NCI-H82 treated with DMSO at 0.1 percent for 48 hours (cell line): ENCODE results near the gene ZNF526.
A peak's percentile ranks its signal among the peaks of the same experiment; 100 is the strongest.

Experiments
- DNase-seq: peaks from one replicate; lab custom pipeline; 2025; ENCODE audit not compliant: unreplicated experiment; lab: John Stamatoyannopoulos, UW

The ZNF526 gene

DNA sequence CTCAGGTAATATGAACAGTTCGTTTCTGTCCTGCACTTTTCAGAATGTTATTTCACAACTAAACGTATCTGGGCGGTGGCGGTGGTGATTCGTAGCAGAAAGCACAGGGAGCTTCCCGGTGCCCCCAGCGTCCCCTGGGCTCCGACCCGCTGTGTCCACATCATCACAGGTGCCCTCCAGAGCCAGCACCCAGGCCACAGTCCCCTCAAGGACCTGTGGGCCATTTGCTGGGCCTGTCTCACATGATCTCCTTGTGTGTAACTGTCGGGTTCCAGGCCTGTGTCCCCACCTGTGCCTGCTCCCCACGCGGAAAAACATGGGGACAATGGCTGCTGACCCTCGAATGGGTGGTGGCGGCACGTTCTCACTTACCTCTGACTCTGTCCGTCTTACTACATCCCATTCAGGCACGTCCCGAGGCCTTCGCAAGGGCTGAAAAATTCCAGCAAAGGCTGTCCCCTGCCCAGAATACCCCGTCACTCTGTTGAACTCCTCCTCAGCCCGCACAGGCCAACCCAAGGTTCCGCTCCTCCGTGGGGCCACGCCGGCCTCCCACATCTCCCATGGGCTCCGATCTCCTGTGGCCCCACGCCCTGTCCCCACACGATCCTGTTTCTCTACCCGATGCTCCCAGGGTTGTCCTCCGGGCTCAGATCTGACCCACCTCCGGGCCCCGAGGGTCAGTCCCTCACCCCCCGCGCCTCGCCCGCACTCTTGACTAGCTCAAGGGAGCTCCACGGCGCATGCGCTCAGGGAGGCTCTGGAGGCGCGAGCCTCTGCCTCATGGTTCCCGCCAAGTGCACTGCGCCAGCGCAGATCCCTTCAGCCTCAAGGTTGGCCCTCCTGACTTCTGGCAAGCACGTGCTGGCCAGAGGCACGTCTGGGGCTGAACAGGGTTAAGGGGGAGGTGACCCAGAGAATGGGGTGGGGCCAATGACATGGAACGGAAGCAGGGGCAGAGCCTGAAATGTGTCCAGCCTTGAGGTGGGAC lies 23.8 kb upstream of the ZNF526 start:
- no peak for DNase-seq

DNA sequence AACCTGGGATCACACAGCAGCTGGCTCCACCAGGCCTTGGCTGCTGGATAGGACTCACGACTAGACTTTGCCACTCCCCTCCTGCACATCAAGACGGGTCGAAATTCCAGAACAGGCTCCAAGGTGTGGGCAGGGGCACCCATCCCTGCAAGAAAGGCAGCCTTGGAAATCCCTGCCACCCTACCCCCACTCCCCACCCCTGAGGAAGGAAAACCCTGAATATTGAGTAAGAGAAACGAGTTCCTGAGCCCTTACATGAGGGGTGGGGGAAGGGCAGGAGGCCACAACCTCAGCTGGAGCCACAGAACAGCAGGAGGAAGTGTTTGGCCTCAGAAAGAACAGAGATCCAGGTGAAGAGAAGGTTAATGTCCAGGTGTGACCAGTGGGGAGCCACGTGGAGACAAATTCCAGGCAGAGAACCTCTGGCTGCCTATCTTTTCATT lies 22.7 kb upstream of the ZNF526 start:
- DNase-seq = no peak

- no peak for DNase-seq
These were observed 21.3 kb upstream of the ZNF526 start for GRCh38 chr19:42198676-42199439.

DNA sequence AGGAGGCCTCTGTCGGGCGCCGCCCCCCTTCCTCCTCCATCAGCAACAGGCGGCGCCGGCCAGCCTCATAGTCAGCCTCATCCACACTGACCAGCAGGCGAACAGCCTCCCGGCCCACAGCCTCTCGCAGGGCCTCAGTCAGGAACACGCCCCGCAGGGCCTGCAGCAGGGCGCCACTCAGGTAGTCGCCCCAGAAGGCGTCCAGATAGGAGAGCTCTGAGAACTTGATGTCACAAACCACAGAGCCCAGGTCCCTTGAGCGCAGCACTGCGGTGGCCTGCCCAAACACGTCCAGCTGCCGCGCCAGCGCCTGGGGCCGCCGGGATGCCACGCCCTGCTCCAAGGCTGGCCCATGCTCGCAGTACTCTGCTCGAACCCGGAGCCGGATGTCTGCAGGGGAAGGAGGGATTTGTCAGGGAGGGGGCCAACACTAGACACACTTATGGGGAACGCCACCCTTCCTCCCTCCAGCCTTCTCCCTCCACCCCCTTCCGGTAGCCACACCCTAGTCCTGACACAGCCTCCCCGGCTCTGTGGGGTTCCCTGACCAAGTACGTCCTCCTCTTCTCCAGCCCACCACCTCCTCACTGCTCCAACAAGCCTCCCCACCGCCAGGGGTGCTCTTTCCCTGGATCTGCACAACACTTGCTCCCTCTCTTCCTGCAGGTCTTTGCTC lies 20.5 kb upstream of the ZNF526 start:
- DNase-seq = no peak

DNA sequence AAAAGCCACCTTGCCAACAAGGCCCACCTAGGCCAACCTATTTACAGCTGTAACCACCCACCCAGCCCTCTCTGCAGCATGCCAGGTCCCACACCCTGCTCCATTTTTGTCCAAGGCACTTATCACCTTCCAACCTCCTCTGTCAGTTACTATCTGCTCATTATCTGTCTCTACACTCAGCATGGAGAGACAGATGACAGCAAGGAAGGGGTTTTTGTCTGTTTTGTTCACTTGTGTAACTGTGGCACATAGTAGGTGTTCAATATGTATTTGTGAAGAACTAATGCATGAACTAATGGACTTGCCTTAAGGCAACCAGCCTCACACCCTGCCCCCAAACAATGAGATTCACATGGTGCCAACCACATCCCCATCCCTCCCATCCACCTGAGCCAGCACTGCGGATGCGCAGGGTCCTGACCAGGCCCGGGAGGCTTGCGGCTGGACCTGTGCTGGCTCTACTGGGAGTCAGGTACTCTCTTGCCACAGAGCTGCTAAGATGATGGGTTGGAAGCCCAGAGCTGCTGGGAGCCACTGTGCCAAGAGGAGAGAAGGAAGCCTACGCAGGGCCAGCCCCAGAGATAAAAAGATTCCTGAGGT lies 19.9 kb upstream of the ZNF526 start:
- no peak for DNase-seq

DNA sequence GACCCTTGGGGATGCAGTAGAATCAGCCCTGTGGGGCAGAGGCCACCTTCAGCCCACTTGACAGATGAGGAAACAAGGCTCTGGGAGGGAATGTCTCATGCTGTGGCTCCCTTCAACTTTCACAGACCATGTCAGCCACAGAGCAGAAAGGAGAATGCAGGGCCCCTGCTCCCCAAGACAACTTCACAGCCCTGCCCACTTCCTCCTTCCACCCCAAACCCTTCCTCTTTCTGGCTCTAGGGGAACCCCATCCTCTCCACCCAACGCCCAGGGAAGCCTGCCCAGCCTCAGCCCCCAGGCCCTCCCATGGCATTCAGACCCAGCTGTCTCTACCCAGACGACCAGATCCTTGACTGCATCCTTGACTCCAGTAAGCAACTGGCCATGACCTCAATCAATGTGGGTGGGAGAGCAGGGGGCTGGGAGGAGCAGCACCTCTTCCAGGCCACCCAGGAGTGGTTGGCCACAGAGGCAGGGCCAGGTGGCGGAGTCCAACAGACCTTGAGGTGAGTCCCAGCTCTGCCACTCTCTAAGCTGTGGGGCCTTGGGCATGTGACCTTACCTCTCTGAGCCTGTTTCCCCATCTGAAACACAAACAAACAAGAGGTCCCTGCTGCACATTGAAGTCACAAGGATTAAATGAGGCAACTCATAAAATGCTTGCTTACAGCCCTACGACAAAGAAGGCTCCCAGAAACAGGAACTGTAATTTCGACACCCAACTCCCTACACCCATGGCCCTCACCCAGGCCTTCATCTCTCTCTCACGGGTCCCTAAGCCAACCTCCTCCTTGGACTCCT lies 18.4 kb upstream of the ZNF526 start:
- DNase-seq = no peak

- DNase-seq = no peak
These were observed 17.7 kb upstream of the ZNF526 start for GRCh38 chr19:42202290-42202880.

DNA sequence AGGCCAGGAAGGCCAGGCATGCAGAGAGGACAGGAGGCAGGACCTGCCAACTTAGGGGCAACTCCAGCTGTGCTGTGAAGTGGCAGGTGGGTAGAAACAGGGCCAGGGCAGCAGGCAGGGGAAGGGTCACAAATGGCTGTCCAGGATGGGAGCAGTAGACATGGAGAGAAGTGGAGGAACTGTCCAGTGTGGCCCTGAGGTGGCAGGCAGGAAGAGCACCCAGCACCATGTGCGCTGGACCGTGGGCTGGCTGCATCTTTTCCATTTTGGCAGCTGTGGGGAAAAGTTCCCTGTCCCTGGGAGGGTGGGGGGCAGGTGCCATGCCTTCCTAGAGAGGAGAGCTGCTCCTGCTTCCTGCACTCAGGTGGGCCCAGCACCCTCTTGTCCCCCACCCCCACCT lies 16.4 kb upstream of the ZNF526 start:
- DNase-seq = no peak

- DNase-seq = no peak
These were observed 15.4 kb upstream of the ZNF526 start for GRCh38 chr19:42204664-42205063.

GRCh38 chr19:42206871-42207755 lies 13.0 kb upstream of the ZNF526 start:
- no peak for DNase-seq

DNA sequence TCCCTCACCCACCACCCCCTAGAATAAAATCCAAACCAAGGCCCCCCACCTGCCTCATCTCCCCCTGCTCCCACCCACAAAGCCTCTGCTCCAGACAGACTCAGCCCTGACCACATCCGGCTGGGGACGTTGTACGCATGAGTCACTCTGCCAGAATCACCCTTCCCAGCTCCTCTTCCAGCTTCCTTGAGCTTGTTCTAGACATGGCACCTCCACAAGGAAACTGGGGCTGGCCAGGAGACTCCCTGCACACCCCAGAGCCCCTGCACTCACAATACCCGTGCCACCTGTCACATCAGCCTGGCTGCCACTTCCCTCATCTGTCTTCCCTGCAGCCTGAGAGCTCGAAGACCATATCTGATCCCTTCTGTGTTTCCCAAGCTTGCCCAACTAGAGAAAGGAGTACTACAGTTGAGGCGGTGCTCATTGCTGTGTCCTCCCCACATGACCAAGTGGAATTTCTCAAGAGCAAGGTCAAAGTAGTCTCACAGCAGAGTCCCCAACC lies 12.3 kb upstream of the ZNF526 start:
- DNase-seq = no peak

- no peak for DNase-seq
These were observed 11.5 kb upstream of the ZNF526 start for GRCh38 chr19:42208612-42209011.

DNA sequence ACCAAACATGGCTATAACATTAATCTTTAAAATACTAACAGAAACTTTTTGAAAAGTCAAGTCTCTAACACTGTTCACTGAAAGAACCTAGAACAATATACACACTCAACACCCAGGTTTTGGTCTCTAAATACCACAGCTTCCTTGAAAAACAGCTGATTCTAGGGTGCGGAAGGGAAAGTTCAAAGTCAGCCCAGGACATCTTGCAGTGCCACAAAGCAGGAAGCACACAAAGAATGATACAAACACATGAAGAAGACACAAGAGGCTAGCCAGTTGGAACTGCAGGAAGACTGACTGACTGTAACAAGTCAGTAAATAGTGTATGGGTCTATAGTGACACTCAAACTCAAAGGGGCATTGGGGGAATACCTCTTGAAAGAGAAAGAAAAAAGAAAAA lies 7.2 kb upstream of the ZNF526 start:
- no peak for DNase-seq

DNA sequence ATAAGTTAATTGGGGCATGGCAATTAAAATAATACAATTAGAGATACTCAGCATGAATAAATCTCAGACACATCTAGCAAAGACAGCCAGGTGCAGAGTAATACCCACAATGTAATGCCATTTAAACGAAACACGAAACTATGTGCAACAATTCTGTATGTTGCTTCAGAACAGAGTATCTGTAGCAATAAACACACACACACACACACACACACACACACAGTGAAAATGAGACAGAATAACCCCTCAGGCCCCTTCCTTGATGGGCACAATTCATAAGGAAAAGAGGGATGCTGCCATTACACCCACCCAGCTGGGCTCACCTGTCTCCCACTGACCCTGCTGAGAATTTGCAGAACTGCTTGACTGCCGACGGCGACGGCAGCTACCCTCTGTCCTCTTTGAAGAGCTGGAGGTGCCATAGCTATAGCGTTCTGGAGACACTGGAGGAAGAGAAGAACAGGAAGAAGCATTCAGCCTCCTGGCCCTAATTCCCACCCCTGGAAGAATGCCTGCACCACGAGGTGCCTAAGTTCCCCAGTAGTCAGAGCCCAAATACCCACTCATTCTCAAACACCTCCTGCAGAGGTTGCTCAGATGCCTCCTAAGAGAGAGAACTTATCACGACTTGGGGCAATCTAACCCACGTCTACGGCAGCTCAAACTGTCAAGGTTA lies 5.2 kb upstream of the ZNF526 start:
- no peak for DNase-seq

DNA sequence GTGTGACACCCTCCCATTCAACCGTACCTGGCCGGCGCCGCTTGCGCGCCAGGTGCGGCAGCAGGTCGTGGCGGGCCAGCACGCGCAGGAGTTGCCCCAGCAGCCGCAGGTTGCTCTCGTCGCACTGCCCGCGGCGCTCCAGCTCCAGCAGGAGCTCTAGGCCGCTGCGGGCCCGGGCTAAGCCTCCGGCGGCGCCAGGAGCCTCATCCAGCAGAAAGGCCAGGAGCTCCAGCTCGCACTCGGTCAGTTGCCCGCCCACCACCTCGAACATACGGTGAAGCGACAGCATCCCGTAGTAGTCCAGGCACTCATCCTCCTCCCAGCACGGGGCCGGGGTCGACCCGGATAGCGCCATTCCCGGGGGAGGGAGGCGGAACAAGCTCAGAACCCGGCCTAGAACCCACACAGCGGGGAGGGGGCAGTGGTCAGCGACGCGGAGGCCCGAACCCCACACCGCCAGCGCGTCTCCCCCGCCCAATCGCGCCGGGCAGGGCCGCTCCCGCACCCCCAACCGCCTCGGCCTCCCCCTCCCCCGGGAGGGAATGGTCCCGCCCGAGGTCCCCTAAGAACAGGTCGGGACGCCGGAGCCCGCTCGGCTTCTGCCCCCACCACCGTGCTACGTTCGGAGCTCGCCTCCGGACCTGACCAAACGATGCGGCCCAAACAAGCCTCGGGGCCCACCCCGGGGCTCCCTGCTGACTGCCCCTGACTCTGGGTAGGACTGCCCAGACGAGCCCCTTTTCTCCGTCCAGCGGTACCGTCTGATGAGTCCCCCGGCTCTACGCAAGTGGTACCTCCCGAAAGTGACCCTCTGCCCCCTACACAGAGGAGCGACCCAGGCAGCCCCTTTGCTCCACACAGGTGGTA lies 3.2 kb upstream of the ZNF526 start:
- DNase-seq = no peak

DNA sequence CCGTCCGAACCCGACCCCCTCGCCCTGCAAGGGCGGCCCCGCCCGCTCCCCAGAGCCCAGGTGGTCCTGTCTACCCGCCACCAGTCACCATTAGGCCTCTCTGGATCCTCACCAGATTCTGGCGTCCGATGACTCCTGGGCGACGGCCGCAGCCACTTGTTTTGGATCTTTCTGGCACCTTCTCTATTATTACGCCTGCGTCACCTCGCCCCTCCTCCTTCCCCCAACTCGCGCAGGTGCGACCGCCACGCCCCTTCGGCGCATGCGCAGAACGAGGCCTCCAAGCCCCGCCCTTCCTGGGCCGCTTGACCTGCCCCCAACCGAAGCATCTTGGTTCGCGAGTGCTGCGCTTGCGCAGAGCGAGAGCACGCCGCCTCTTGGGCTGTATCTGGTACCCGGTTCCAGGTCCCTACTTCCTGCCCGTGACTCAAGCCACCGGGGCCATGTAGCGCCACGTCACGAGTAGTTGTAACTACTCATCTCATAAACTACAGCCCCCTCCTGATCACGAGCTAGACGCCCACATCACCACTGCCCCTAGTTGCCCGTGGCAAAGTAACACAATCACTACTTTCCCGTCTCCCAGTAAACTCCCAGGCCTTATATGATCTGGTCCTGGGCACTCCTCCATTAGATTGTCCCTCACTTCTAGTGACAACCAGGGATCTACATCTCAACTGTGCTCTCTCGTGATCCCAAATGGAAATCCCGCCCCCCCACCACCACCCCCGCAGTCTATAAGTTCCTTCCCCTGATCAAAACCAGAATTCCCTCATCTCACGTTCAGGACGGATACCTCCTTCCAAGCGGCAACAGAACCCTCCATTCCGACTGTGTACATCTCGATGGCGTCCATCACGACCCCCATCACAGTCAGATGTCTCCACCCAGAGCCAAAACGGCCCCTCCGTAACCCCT lies 2.3 kb upstream of the ZNF526 start, which contains the start of gene DEDD2:
TSS of gene DEDD2 (minus strand) at position 158 of the 918 bp plus-strand sequence. CDS start 670 bp downstream, outside the sequence.
- DNase-seq = peak; percentile 81
